ENCODE data around the gene AMELX.

Gene AMELX

DNA sequence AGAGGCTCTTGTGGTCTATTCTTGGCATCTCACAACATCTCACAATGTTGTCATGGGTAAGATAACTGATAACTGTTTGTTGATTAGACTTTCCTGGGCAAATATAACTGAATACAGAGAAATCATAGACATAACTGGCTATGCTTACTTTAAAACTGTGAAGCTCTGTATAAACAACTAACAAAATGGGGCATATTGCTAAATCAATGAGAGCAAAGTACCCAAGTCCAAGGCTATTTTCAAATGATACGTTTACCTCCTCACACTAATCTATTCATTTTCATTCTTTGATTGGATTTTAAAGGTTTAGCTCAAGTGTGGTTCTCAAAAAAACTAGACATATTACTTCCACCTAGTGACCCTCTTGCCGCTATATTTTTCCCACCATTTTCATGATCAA lies 38.6 kb downstream of the AMELX start:
- Histone ChIP-seq H3K36me3 (no peaks in the 10 kb centered on the region), H3K9me3 (ENCODE audit: severe bottlenecking) (no peaks in the 10 kb centered on the region), H3K4me3 (ENCODE audit: low read depth, low read length) (no peak overlapping the region), H3K27ac (no peak overlapping the region), H3K27me3 (ENCODE audit: insufficient read depth, low read depth, severe bottlenecking) (peaks cover 7% of the 10 kb centered on the region)
- DNase-seq, result no peak
- TF ChIP-seq, protein P1, sequence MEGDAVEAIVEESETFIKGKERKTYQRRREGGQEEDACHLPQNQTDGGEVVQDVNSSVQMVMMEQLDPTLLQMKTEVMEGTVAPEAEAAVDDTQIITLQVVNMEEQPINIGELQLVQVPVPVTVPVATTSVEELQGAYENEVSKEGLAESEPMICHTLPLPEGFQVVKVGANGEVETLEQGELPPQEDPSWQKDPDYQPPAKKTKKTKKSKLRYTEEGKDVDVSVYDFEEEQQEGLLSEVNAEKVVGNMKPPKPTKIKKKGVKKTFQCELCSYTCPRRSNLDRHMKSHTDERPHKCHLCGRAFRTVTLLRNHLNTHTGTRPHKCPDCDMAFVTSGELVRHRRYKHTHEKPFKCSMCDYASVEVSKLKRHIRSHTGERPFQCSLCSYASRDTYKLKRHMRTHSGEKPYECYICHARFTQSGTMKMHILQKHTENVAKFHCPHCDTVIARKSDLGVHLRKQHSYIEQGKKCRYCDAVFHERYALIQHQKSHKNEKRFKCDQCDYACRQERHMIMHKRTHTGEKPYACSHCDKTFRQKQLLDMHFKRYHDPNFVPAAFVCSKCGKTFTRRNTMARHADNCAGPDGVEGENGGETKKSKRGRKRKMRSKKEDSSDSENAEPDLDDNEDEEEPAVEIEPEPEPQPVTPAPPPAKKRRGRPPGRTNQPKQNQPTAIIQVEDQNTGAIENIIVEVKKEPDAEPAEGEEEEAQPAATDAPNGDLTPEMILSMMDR (IDR thresholded peaks at IDR 0.05; ENCODE audit: low read depth, low read length), result no peak

DNA sequence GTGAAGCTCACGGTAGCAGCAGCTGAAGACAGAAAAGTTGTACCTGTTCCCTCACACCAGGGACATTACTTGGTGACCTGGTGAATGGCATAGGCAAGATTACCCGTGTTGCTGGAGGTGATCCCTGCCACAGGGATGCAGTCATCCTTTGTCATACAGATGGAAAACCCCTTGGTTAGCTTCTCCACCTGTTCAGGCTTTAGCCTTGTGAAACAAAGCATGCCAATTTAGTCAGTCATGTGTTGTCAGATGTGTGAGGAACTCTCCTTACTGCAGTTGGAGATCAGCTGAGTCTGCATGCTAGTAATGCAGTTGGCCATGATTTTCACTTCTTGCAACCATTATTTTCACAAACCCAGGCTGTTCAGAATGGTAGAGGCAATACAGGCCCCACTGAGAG lies 41.0 kb downstream of the AMELX start:
- Histone ChIP-seq H3K27me3 (ENCODE audit: insufficient read depth, low read depth, severe bottlenecking) (peaks cover 7% of the 10 kb centered on the region), H3K36me3 (no peaks in the 10 kb centered on the region), H3K9me3 (ENCODE audit: severe bottlenecking) (no peaks in the 10 kb centered on the region), H3K4me3 (ENCODE audit: low read depth, low read length) (no peak overlapping the region), H3K27ac (no peak overlapping the region)
- TF ChIP-seq, protein P1 (IDR thresholded peaks at IDR 0.05; ENCODE audit: low read depth, low read length), result no peak
- no peak for DNase-seq

DNA sequence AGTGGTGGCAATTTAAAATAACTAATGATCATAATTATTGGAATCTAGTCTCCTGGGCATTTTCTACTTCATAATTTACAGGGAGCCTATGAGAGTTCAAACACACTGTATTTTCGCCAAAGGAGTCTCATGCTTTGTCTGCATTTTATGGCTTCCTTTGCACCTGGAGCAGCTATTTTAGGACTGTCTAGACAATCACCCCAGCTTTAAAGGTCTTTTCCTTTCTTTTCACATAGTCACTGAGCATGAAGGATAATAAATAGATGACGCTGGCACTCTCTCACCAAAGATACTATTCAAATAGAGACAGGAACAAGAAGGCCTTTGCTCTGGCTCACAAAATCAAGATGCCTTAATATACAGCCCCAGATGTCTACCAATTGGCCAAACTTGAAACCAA lies 43.0 kb downstream of the AMELX start:
- DNase-seq, result no peak
- H3K27me3 ChIP-seq (ENCODE audit: insufficient read depth, low read depth, severe bottlenecking), result peaks cover 17% of the 10 kb centered on the region
- H3K36me3 ChIP-seq, result no peaks in the 10 kb centered on the region
- H3K4me3 ChIP-seq (ENCODE audit: low read depth, low read length), result no peak overlapping the region
- TF ChIP-seq, protein P1 (IDR thresholded peaks at IDR 0.05; ENCODE audit: low read depth, low read length), result no peak
- no peaks in the 10 kb centered on the region for H3K9me3 ChIP-seq (ENCODE audit: severe bottlenecking)
- H3K27ac ChIP-seq, result no peak overlapping the region

DNA sequence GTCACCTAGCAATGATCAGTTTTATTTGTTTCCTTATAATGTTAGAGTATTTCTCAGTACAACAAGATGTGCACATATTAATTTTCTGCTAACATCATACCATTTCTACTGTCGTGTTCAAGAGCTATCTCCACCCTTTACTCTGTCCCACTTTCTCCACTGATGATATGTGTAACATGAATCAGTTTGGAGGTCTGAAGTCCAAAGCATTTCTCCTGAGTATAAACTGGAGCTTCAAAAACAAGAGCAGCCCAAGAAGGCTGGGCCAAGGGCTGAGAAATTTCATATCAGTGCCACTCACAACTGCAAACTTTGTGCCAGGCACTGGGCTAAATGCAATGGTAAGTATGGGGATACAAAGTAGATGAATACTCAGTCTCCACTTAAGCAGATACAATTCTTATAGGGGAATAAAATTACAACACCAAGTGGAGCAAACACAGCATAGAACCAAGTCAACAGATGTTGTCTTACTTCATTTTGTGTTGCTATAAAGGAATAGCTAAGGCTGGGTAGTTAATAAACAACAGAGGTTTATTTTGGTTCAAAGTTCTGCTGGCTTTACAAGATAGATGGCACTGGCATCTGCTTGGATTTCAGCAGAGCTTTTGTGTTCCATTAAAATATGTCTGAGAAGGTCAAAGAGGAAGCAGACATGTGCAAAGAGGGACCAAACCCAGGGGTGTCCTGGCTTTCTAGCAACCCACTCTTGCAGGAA lies 44.2 kb downstream of the AMELX start:
- Histone ChIP-seq H3K27ac (no peak overlapping the region), H3K27me3 (ENCODE audit: insufficient read depth, low read depth, severe bottlenecking) (peaks cover 17% of the 10 kb centered on the region), H3K4me3 (ENCODE audit: low read depth, low read length) (no peak overlapping the region), H3K36me3 (no peaks in the 10 kb centered on the region), H3K9me3 (ENCODE audit: severe bottlenecking) (no peaks in the 10 kb centered on the region)
- TF ChIP-seq, protein P1 (IDR thresholded peaks at IDR 0.05; ENCODE audit: low read depth, low read length), result no peak
- no peak for DNase-seq

DNA sequence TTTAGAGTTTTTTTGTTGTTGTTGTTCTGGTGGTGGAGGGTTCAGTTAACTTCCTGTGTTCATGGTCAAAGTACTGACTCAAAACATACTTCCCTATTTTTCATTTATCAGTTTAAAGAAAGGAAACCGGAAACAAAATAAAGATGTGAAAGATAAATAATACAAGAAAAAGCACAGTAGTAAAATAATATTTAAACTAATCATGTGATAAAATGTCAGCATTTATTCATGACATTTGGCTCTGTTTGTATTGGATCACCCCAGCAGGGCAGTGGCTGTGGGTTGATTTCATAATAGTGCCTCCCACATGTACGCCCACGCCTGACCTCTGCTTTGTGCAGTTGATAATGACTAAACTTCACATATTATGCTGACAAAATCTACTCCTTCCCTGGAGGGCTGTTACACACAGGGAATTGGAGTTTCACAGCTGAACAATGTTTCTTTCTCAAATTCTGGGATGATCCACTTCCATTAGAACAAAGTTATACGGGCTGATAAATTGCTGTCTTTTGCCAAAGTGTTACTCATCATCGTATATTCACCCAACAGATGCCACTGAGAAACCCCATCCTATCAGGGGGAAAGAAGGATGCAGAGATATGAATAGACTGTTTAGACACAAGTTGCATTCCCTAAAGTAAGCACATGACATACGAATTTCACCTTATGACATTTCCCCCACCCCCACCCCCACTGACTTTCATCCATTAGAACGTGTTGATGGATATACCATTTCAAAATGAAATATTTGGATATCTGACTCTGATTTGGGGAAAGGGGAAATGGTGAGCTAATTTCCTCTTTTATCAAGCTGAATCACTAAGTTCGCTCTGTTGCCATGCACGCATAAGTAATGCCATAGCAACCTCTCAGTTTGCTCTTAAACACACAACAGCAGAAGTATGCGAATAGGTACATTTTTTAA lies 48.3 kb downstream of the AMELX start:
- no peaks in the 10 kb centered on the region for H3K9me3 ChIP-seq (ENCODE audit: severe bottlenecking)
- TF ChIP-seq, protein P1 (IDR thresholded peaks at IDR 0.05; ENCODE audit: low read depth, low read length), result no peak
- peaks cover 15% of the 10 kb centered on the region for H3K27me3 ChIP-seq (ENCODE audit: insufficient read depth, low read depth, severe bottlenecking)
- no peak overlapping the region for H3K4me3 ChIP-seq (ENCODE audit: low read depth, low read length)
- H3K27ac ChIP-seq, result no peak overlapping the region
- no peaks in the 10 kb centered on the region for H3K36me3 ChIP-seq
- DNase-seq, result no peak

Data from WERI-Rb-1 (cell line).